ENCODE data around the gene HLA-DMA.

Gene HLA-DMA

DNA sequence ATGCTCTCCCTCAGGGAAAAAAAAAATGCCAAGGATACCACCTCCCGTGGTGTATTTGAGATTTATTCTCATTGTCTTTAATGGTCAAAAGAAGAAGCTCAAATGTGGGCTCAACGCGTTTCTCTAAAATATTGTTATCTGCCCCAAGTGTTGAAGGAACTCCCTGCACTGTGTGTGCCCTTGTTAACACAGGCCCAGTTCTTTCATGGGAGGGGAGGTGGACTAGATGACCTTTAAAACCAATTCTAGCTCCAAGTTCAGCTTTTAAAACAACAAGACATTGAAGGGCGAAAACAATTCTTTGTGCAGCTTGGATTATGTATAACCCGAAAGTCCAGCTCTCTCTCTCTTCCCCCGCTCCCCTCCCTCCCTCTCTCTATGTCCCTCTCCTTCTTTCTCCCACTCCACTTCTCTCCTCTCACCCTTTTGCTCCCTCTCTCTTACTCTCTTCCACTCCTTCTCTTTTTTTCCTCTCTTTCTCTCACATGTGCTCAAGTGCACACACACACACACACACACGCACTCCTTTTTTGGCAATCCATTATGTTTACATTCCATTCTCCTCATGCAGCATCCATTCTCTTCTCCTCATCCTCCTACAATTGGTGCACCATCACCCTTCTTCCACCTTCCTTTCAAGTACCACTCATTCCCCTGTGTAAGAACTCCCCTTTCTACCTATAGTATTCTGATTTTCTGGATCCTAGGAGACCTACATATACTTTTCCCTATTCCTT lies 20.6 kb downstream of the HLA-DMA start:
- peak; percentile 46 for DNase-seq

DNA sequence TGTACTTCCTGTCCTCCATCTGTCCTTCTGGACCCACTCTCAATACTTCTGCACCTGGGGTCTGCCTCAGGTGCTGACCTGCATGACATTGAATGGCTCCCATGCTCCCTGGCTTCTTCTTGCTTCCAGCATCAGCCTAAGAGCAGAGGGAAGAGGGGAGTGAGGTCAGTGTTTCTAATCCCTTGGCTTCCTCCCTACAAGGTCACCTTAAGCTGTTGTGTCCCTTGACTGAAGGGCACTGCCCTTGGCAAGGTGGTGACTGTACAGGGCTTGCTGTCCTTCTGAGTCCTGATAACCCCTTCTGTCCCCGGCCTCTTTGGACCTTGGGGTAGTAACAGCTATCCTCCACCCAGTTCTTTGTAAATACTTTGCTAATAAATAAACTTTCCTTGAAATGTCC lies 21.7 kb downstream of the HLA-DMA start:
- no peak for DNase-seq

GRCh38 chr6:32922083-32922482 lies 30.8 kb downstream of the HLA-DMA start:
- no peak for DNase-seq

GRCh38 chr6:32920715-32921114 lies 32.2 kb downstream of the HLA-DMA start:
- no peak for DNase-seq

- no peak for DNase-seq
Observed at GRCh38 chr6:32912951-32913350, 39.9 kb downstream of the HLA-DMA start.

GRCh38 chr6:32908897-32909296 lies 44.0 kb downstream of the HLA-DMA start:
- no peak for DNase-seq

DNA sequence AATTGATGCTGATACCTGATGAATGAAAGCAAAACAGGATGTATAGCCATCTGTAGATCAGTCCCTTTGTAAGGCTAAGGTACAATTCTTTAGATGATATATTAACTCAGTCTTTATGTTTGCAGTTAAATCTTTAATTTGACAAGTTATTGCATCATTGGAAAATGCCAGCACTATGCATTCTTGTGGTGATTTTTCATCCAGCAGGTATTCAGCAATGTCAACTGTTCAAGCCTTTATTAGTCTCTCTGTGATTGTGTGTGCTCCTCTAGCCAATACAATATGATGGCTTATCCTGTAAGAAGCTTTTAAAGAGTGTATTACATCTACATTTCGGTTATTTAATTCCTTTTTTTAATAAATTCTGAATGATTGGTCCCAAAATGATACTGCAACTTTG lies 46.4 kb downstream of the HLA-DMA start:
- peak; percentile 78 for DNase-seq

DNA sequence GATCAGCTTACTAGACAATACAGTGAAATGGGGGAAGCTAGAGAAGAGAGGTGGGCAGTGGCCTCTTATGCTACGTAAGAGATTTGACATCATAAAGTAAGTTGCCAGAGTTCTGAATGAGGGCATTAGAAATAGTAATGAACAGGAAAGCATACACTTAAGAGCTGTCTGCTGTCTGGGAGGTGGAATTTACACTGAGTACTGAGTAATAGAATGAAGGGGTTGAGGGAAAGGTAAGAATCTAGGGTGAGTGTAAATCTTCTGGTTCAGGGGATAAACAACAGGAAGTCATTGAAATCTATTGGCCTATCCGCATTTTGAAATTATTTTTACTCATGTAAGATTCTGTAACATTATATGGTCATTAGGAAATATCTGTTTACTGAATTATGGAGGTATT lies 47.8 kb downstream of the HLA-DMA start:
- no peak for DNase-seq

DNA sequence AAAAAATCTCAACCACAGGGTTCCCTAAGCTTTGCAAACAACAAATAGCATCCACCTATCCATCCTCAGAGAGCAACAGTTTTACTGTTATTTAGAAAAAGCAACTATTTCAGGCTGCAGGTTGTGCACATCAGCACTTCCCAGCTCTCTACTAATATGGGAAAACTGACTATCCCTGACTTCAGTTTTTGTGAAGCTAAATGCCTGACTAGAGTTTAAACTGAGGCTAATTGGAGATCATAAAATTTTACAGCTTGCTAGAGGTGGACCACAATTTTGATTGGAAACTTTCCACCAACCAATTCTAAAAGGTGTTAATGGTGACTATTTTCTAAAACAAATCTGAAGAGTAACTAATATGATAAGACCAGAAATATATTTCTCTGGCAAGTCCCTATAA lies 48.9 kb downstream of the HLA-DMA start:
- DNase-seq = no peak

Data from fibroblast of skin of back (primary cell).